HFF-Myc (cell line): ENCODE results near the gene LATS2.

Experiments
- DNase-seq: peaks from one replicate; pipeline ENCODE4 v3.0.0-alpha.2; 2011; ENCODE audit warnings: low read depth; ENCODE audit errors: extremely low read depth
- H3K4me3 ChIP-seq: replicated peaks from 2 replicates; pipeline ENCODE4 v1.5.1; 2011; ENCODE audit warnings: low read depth, mild to moderate bottlenecking, control low read depth, low read length
- TF ChIP-seq, protein P1 (sequence below): IDR thresholded peaks from 2 replicates; pipeline ENCODE4 v1.5.1; 2012; ENCODE audit warnings: mild to moderate bottlenecking, low read depth, low read length, control low read depth; ENCODE audit errors: missing control alignments

The LATS2 gene

DNA sequence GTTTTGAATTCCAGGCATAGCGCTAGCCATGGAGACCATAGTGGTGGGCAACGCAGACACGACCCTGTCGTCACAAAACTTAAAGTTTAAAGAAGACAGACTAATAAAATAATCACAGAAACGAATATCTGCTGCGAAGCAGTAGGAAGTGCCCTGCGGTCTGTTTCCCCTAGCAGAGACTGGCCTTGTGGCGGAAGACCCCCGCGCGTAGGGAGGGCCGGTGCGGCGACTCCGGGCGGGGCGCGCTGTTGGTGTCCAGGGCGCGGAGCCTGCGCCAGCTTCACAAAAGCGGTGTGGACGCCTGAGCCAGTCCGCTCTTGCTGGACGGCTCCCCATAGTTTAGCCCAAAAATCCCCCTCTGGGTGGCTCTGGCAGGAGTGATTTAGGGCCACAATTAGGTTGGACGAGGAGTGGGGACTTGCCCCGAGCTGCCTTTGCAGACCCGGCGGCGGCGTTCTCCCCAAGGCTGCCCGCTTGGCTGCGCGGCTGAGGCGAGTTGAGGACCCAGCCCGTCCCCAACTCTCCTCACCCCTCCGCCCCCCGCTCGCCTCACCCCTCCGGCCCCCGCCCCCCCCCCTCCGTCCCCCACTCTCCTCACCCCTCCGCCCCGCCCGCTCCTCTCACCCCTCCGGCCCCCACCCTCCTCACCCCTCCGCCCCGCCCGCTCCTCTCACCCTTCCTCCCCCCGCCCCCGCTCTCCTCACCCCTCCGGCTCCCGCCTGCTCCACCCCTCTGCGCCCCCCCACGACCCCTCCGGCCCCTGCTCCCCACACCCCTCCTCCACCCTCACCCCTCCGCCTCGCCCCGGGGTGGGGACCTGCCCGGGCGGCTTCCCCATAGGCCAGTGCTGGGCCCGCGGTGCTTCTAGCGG, 14.2 kb upstream of the LATS2 start:
- peak overlapping the region; percentile 22; the same call in 1 of the 2 replicates for H3K4me3 ChIP-seq
- DNase-seq = no peak
- TF ChIP-seq, protein P1, sequence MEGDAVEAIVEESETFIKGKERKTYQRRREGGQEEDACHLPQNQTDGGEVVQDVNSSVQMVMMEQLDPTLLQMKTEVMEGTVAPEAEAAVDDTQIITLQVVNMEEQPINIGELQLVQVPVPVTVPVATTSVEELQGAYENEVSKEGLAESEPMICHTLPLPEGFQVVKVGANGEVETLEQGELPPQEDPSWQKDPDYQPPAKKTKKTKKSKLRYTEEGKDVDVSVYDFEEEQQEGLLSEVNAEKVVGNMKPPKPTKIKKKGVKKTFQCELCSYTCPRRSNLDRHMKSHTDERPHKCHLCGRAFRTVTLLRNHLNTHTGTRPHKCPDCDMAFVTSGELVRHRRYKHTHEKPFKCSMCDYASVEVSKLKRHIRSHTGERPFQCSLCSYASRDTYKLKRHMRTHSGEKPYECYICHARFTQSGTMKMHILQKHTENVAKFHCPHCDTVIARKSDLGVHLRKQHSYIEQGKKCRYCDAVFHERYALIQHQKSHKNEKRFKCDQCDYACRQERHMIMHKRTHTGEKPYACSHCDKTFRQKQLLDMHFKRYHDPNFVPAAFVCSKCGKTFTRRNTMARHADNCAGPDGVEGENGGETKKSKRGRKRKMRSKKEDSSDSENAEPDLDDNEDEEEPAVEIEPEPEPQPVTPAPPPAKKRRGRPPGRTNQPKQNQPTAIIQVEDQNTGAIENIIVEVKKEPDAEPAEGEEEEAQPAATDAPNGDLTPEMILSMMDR = no peak

DNA sequence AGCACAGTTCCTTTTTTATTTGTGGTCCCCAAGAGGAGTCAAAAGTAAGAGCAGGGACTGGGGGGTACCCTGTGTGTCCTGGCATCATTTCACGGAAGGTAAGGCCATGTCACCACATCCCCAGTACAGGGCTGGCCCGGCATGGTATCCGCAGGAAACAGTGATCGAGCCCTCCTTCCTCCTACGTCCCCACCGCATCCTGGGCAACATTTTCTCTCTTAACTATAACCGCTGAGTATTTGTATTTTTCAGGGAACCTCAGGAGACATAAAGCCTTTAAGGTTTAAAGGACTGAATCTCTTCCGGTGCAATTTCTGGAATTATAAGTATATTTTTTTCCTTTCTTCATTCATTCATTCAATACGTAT, 13.6 kb upstream of the LATS2 start:
- TF ChIP-seq, protein P1 = no peak
- DNase-seq = no peak
- H3K4me3 ChIP-seq = no peak overlapping the region

DNA sequence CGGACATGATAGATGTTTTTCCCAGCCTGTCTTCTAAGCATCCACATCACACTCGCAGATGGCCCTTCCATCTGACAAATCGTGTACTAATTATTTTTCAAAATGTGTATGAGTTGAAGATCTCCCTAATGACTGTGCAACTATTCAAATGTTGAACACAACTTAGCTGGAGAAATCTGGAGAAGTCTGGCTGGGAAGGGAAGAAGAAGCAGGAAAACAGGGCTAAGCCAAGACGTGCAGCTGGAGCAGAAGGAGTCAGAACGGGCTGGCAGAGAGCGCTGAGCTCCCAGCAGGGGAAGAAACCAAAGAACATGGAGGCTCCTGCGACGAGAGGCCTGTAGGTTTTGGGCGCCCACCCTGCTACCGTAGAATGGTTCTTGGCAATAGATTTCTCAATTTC, 13.2 kb upstream of the LATS2 start:
- no peak for DNase-seq
- TF ChIP-seq, protein P1 = no peak
- H3K4me3 ChIP-seq = no peak overlapping the region

DNA sequence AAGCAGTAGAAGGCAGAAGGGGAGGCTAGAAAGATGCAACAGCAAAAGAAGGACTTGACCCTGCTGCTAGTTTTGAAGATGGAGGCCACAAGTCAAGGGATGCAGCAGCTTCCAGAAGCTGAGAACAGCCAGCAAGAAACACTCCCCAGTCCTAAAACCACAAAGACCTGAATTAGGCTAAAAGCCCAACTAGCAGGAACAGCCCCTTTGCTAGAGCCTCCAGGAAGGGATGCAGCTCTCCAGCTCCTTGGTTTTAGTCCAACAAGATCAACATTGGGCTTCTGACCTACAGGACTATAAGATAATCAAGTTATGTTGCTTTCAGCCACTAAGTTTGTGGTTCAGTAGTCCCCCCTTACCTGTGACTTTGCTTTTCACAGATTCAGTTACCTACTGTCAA, 10.5 kb upstream of the LATS2 start:
- H3K4me3 ChIP-seq = no peak overlapping the region
- TF ChIP-seq, protein P1 = no peak
- no peak for DNase-seq

DNA sequence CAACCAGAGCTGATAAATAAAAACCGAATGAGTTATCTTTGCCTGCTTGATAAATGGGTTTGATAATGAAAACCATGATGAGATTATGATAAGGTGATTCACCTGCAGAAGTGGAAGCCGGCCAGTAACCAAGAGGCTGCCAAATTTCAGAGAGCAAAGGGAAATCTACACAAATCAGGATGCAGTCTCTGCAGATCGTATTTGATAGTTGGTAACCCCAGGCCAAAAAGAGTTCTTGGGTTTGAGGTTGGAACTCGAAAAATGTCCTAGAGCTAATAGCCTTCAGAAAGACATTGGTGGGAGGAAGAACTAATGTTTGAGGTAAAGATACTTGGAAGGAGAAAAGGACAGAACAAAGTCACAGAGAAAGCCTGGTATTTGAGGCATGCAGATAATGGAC, 9.6 kb upstream of the LATS2 start:
- no peak overlapping the region for H3K4me3 ChIP-seq
- TF ChIP-seq, protein P1 = no peak

DNA sequence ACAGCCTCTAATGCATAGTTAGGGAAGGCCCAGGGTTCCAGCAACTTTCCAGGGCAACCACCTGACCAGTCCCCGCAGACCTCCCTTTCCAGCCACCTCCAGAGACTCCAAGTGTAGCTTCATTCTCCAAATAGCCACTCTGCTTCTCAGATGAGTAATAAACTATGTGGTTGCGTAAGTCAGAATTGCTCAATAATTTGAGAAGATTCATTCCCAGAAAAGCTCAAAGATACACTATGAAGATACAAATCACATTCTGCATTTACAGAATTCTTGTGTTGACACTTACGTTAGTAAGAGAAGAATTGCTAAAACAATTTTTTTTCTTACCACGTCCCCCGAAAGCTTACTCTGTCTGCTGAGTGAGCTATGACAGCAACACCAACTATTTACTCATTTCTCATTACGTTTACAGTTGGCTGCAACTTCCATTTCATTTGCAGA, 8.2 kb upstream of the LATS2 start:
- TF ChIP-seq, protein P1 = no peak
- no peak overlapping the region for H3K4me3 ChIP-seq
- peak; percentile 69 for DNase-seq

More for the DNA sequence above, 9.6 kb upstream of the LATS2 start:
- DNase-seq = no peak

DNA sequence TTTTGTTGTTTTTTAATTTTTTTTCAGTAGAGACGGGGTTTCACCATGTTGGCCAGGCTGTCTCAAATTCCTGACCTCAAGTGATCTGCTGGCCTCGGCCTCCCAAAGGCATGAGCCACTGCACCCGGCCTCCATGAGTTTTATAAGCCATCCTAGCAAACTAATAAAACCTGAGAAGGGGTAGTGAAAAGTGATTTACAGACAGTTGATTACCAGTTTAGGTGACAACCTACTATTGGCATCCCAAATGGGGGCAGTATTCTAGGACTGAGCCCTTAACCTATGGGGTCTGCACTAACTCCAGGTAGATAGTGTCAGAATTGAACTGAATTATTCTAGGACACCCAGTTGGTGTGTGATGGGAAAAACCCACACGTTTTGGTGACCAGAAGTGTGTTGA, 6.5 kb upstream of the LATS2 start:
- no peak overlapping the region for H3K4me3 ChIP-seq
- DNase-seq = no peak
- TF ChIP-seq, protein P1 = no peak
